IMR-90 (cell line): ENCODE measurements around the gene SGCA. TPM values are rescaled to one million over a fixed set of nuclear protein-coding genes. Genes with fewer than 3 reads are reported as not detected.
A peak's percentile ranks its signal among the peaks of the same experiment; 100 is the strongest.

Experiments
- ATAC-seq: fragments of 200-7000 bp; cut with Tn5 transposase; 2 replicates; pipeline ENCODE4 v1.9.1; 2020; ENCODE audit warnings: low read depth, mild to moderate bottlenecking, moderate library complexity
- BruUV-seq: library from RNA; stranded (reverse); fragments of 400-500 nt; replicated peaks from 2 replicates; lab custom pipeline; 2021; lab: Mats Ljungman, UMichigan
- CTCF ChIA-PET: fragments of 300-600 bp; formaldehyde crosslinking; extraction: SDS; loops from one replicate; lab custom pipeline; 2021; ENCODE audit warnings: antibody characterized with exemption; lab: Yijun Ruan, JAX
- POLR2A ChIA-PET: fragments of 300-600 bp; sonication (Branson Sonifier 250); formaldehyde crosslinking; loops from one replicate; lab custom pipeline; 2022; ENCODE audit warnings: antibody characterized with exemption; ENCODE audit not compliant: unreplicated experiment; lab: Charles Lee
- DNase-seq: peaks from one replicate; pipeline ENCODE4 v3.0.0; 2013
- H2AFZ ChIP-seq: replicated peaks from 2 replicates; pipeline ENCODE3; 2013; ENCODE audit warnings: low read length, mild to moderate bottlenecking; ENCODE audit not compliant: poor library complexity
- H2AK5ac ChIP-seq: 2 replicates; pipeline ENCODE4 v1.6.1; 2013; ENCODE audit warnings: low read depth, low read length, inconsistent platforms
- H2AK9ac ChIP-seq: replicated peaks from 2 replicates; pipeline ENCODE3; 2013; ENCODE audit warnings: mild to moderate bottlenecking, low read depth, low read length, moderate library complexity; ENCODE audit not compliant: poor library complexity
- H2BK120ac ChIP-seq: 2 replicates; pipeline ENCODE4 v1.6.1; 2013; ENCODE audit warnings: low read depth, low read length, inconsistent platforms
- H2BK15ac ChIP-seq: 3 replicates; pipeline ENCODE4 v1.6.1; 2013; ENCODE audit warnings: low read depth, low read length, inconsistent platforms
- H2BK20ac ChIP-seq: 2 replicates; pipeline ENCODE4 v1.6.1; 2013; ENCODE audit warnings: low read depth, mild to moderate bottlenecking, inconsistent platforms, low read length, moderate library complexity
- H2BK5ac ChIP-seq: 2 replicates; pipeline ENCODE4 v1.6.1; 2013; ENCODE audit warnings: mild to moderate bottlenecking, low read depth, low read length, inconsistent platforms; ENCODE audit not compliant: poor library complexity, severe bottlenecking
- H3K14ac ChIP-seq: replicated peaks from 2 replicates; pipeline ENCODE4 v1.6.1; 2013; ENCODE audit warnings: low read depth, low read length, inconsistent platforms
- H3K18ac ChIP-seq: 2 replicates; pipeline ENCODE4 v1.6.1; 2013; ENCODE audit warnings: low read depth, low read length, control low read depth
- H3K23ac ChIP-seq: 2 replicates; pipeline ENCODE4 v1.6.1; 2013; ENCODE audit warnings: low read depth, low read length, inconsistent platforms
- H3K27ac ChIP-seq: 2 replicates; pipeline ENCODE4 v1.5.1; 2013; ENCODE audit warnings: mild to moderate bottlenecking, control low read depth, low read length; ENCODE audit not compliant: insufficient read depth
- H3K27me3 ChIP-seq: 2 replicates; pipeline ENCODE4 v1.6.1; 2013; ENCODE audit warnings: low read length; ENCODE audit not compliant: control insufficient read depth, insufficient read depth
- H3K36me3 ChIP-seq: 2 replicates; pipeline ENCODE4 v1.6.1; 2013; ENCODE audit warnings: low read length, mixed read lengths; ENCODE audit not compliant: control insufficient read depth, insufficient read depth
- H3K4ac ChIP-seq: 2 replicates; pipeline ENCODE4 v1.6.1; 2013; ENCODE audit warnings: low read depth, low read length, inconsistent platforms
- H3K4me1 ChIP-seq: 2 replicates; pipeline ENCODE4 v1.6.1; 2013; ENCODE audit warnings: low read length, mixed read lengths; ENCODE audit not compliant: control insufficient read depth, insufficient read depth
- H3K4me2 ChIP-seq: 2 replicates; pipeline ENCODE4 v1.6.1; 2013; ENCODE audit warnings: low read depth, mild to moderate bottlenecking, control low read depth, low read length, moderate library complexity
- H3K4me3 ChIP-seq: 2 replicates; pipeline ENCODE4 v1.5.1; 2013; ENCODE audit warnings: low read depth, mild to moderate bottlenecking, control low read depth, low read length, moderate library complexity; ENCODE audit not compliant: insufficient read depth
- H3K56ac ChIP-seq: 2 replicates; pipeline ENCODE4 v1.6.1; 2013; ENCODE audit warnings: low read length, inconsistent platforms; ENCODE audit not compliant: insufficient read depth; ENCODE audit errors: extremely low read depth
- H3K79me1 ChIP-seq, 2 experiments: 2 replicates each; pipeline ENCODE4 v1.6.1; 2013; ENCODE audit warnings: low read length in 2 of 2, inconsistent platforms in 1 of 2, low read depth in 1 of 2
- H3K9ac ChIP-seq: 2 replicates; pipeline ENCODE4 v1.6.1; 2013; ENCODE audit warnings: low read depth, low read length, control low read depth
- H3K9me1 ChIP-seq: 2 replicates; pipeline ENCODE4 v1.6.1; 2013; ENCODE audit warnings: low read length, inconsistent platforms; ENCODE audit not compliant: insufficient read depth
- H3K9me3 ChIP-seq: 2 replicates; pipeline ENCODE4 v1.6.1; 2013; ENCODE audit warnings: low read length; ENCODE audit not compliant: control insufficient read depth, insufficient read depth
- H4K20me1 ChIP-seq: 2 replicates; pipeline ENCODE4 v1.6.1; 2013; ENCODE audit warnings: low read length, inconsistent platforms; ENCODE audit not compliant: insufficient read depth
- H4K5ac ChIP-seq: 2 replicates; pipeline ENCODE4 v1.6.1; 2013; ENCODE audit warnings: mild to moderate bottlenecking, low read depth, low read length, control low read depth
- H4K8ac ChIP-seq, 2 experiments: 2 replicates each; pipeline ENCODE4 v1.6.1; 2013; ENCODE audit warnings: low read depth in 2 of 2, low read length in 2 of 2, control low read depth in 1 of 2, inconsistent platforms in 1 of 2
- H4K91ac ChIP-seq: 2 replicates; pipeline ENCODE4 v1.6.1; 2013; ENCODE audit warnings: low read depth, low read length, inconsistent platforms; ENCODE audit not compliant: insufficient read depth
- BHLHE40 ChIP-seq: fragments of 150-350 bp; IDR thresholded peaks from 2 replicates; pipeline ENCODE4 v1.6.1; 2016; ENCODE audit warnings: mild to moderate bottlenecking, low read depth, low read length
- FOS ChIP-seq: fragments of 150-350 bp; IDR thresholded peaks from 2 replicates; pipeline ENCODE4 v1.6.1; 2016; ENCODE audit warnings: low read depth, low read length
- MXI1 ChIP-seq: IDR thresholded peaks from 2 replicates; pipeline ENCODE4 v1.6.1; 2012; ENCODE audit warnings: low read depth, mild to moderate bottlenecking, low read length, moderate library complexity, borderline replicate concordance
- POLR2A ChIP-seq: IDR thresholded peaks from 2 replicates; pipeline ENCODE4 v1.6.1; 2012; ENCODE audit warnings: mild to moderate bottlenecking, low read depth, low read length
- RCOR1 ChIP-seq: IDR thresholded peaks from 2 replicates; pipeline ENCODE4 v1.6.1; 2012; ENCODE audit warnings: mild to moderate bottlenecking, low read length, improper control_type of control experiment; ENCODE audit not compliant: insufficient replicate concordance
- SMC3 ChIP-seq: fragments of 150-350 bp; IDR thresholded peaks from 2 replicates; pipeline ENCODE4 v1.6.1; 2016; ENCODE audit warnings: low read depth, mild to moderate bottlenecking, antibody characterized with exemption, low read length, moderate library complexity
- WGBS, 2 experiments: methylation state at CpG; one replicate each; pipeline versions ENCODE4 v1.1.5 to v1.1.7; 2013; ENCODE audit warnings: missing lambda C conversion rate in 2 of 2; ENCODE audit not compliant: insufficient read length in 1 of 2; ENCODE audit errors: extremely low coverage in 2 of 2; 5-methylcytosine and 5-hydroxymethylcytosine counted together
- dilution Hi-C: fragments of 300-500 bp; cut with HindIII; formaldehyde crosslinking; loops from one replicate; pipeline ENCODE4 v1.14.3; 2018; ENCODE audit warnings: low sequenced_read_pairs; ENCODE audit not compliant: unreplicated experiment
- in situ Hi-C: fragments of 300-500 bp; cut with MboI; formaldehyde crosslinking; loops from 3 replicates; pipeline ENCODE4 v1.14.3; 2019; ENCODE audit warnings: low sequenced_read_pairs, inconsistent platforms, mixed read lengths
- intact Hi-C: fragments of 100-400 bp; cut with micrococcal nuclease; formaldehyde crosslinking; loops from 2 replicates; pipeline ENCODE4 v1.10.0; 2022
- polyA plus RNA-seq, 3 experiments: library from polyadenylated mRNA; depleted of rRNA; stranded (reverse); fragments of >200 nt; gene quantifications; 2 replicates each; pipeline ENCODE4 v1.2.3, GENCODE V29; 2012; ENCODE audit warnings: low replicate concordance in 1 of 3
- total RNA-seq: library from RNA; depleted of rRNA; stranded (reverse); fragments of >200 nt; gene quantifications from 2 replicates; pipeline ENCODE4 v1.2.3, GENCODE V29; 2012
- TF ChIP-seq, protein P1 (sequence below): fragments of 150-350 bp; IDR thresholded peaks from 2 replicates; pipeline ENCODE4 v1.6.1; 2017; ENCODE audit warnings: mild to moderate bottlenecking, antibody characterized with exemption, low read length, low read depth

SGCA gene
- total and polyA plus RNA-seq, 2 of the 4 experiments (the other 2 are of a cell fraction): 0.19 TPM; not detected in 1

DNA sequence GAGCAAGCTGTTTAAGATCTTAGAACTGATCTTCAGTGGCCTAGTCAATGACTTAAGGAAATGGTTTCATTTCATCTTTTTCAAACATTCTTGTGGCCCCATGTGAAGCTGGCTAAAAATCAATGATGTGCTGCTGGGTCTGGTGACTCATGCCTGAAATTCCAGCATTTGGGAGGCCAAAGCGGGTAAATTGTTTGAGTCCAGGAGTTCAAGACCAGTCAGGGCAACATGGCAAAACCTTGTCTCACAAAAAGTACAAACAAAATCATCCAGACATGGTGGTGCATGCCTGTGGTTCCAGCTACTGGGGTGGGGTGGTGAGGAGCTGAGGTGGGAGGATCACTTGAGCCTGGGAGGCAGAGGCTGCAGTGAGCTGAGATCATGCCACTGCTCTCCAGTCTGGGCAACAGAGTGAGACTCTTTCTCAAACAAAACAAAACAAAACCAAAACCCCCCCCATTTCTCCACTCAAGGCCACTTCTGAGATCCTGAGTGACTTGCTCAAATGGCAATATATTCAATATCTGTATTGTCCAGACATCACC, 53.0 kb downstream of the SGCA start:
- H3K9me1 ChIP-seq: peaks cover 26% of the 10 kb centered on the region
- peak overlapping the region; percentile 95 for H2BK5ac ChIP-seq
- peak overlapping the region; percentile 89; the same call in 1 of the 2 replicates for H2BK20ac ChIP-seq
- in situ Hi-C loops (no loop called here), intact Hi-C loops (loop anchor here (1.0 kb wide), 3 partner anchors 9 to 47 kb away; no protein-coding TSS in a partner anchor), dilution Hi-C loops (no loop called here)
- H3K27me3 ChIP-seq: no peaks in the 10 kb centered on the region
- peak overlapping the region; percentile 29 for H2AK9ac ChIP-seq
- H3K56ac ChIP-seq: peak overlapping the region; percentile 88; the same call in 1 of the 2 replicates
- H4K91ac ChIP-seq: peak overlapping the region; percentile 48
- H3K23ac ChIP-seq: peak overlapping the region; percentile 74; the same call in 1 of the 2 replicates
- peaks cover 46% of the 10 kb centered on the region for H3K4me1 ChIP-seq
- peak overlapping the region; percentile 86 for H2BK120ac ChIP-seq
- peak overlapping the region; percentile 49 for H2AFZ ChIP-seq
- H3K27ac ChIP-seq: peak overlapping the region; percentile 65
- peaks cover 4% of the 10 kb centered on the region; the same call in 1 of the 2 replicates for H4K20me1 ChIP-seq
- H3K79me1 ChIP-seq: peaks cover 17 to 65% of the 10 kb centered on the region in 2 experiments
- peak overlapping the region; percentile 81 for H2AK5ac ChIP-seq
- ATAC-seq (peak; percentile 61), DNase-seq (peak; percentile 96)
- no peaks in the 10 kb centered on the region for H3K36me3 ChIP-seq
- H3K18ac ChIP-seq: peak overlapping the region; percentile 44; the same call in 1 of the 2 replicates
- TF ChIP-seq MXI1 (0 out of 2 replicates have a peak, but pooled peaks have one; percentile 15), FOS (peak; percentile 88), SMC3 (no peak), POLR2A (peak; percentile 68), RCOR1 (peak; percentile 87), BHLHE40 (peak; percentile 60)
- TF ChIP-seq, protein P1, sequence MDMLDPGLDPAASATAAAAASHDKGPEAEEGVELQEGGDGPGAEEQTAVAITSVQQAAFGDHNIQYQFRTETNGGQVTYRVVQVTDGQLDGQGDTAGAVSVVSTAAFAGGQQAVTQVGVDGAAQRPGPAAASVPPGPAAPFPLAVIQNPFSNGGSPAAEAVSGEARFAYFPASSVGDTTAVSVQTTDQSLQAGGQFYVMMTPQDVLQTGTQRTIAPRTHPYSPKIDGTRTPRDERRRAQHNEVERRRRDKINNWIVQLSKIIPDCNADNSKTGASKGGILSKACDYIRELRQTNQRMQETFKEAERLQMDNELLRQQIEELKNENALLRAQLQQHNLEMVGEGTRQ: no peak; the same call in 1 of the 2 replicates
- no peak overlapping the region for H4K5ac ChIP-seq
- no peak overlapping the region for H3K4me3 ChIP-seq
- ChIA-PET CTCF (interaction anchor here (0.6 to 2.2 kb wide), 3 partner anchors 50 to 261 kb away, joined by 3 to 10 read pairs (median 3); no protein-coding TSS in a partner anchor), POLR2A (interaction anchor here (0.6 to 3.2 kb wide), 5 partner anchors 9 to 22 kb away, joined by 4 to 35 read pairs (median 7); partner anchors contain the start of gene COL1A1)
- BruUV-seq: no TSS peak
- WGBS, 2 experiments: no CpG with 5 or more reads among the region's 1 CpG
- H2BK15ac ChIP-seq: peak overlapping the region; percentile 13; the same call in 1 of the 3 replicates
- H4K8ac ChIP-seq: peak overlapping the region in 1 of 2 experiments; percentile 69; a peak in 3 of 4 replicates
- H3K4me2 ChIP-seq: peak overlapping the region; percentile 50; the same call in 1 of the 2 replicates
- no peaks in the 10 kb centered on the region for H3K9me3 ChIP-seq
- H3K4ac ChIP-seq: peak overlapping the region; percentile 81
- peak overlapping the region; percentile 80 for H3K14ac ChIP-seq
- peak overlapping the region; percentile 11; the same call in 1 of the 2 replicates for H3K9ac ChIP-seq
